GM12878 (cell line): Measurements from ENCODE around the gene RNF11. TPM values are rescaled to one million over a fixed set of nuclear protein-coding genes. Genes with fewer than 3 reads are reported as not detected.

Experiments used
- ATAC-seq: fragments of 200-7000 bp; cut with Tn5 transposase; 3 replicates; pipeline ENCODE4 v1.9.1; 2020; ENCODE audit warnings: mild to moderate bottlenecking, moderate library complexity
- BruUV-seq: library from RNA; stranded (reverse); fragments of 400-500 nt; replicated peaks from 2 replicates; lab custom pipeline; 2021; lab: Mats Ljungman, UMichigan
- CTCF ChIA-PET: fragments of 300-600 bp; sonication (Branson Sonifier 250); formaldehyde crosslinking; extraction: SDS; loops from one replicate; lab custom pipeline; 2021; ENCODE audit warnings: inconsistent platforms; lab: Yijun Ruan, JAX
- POLR2A ChIA-PET: fragments of 350-600 bp; formaldehyde crosslinking; extraction: SDS; loops from one replicate; lab custom pipeline; 2021; ENCODE audit warnings: inconsistent platforms; lab: Charles Lee
- RAD21 ChIA-PET: fragments of 300-600 bp; sonication (Branson Sonifier 250); formaldehyde crosslinking; loops from one replicate; lab custom pipeline; 2023; ENCODE audit warnings: antibody characterized with exemption; ENCODE audit not compliant: unreplicated experiment; lab: Charles Lee
- SMC1A ChIA-PET: fragments of 300-600 bp; sonication (Branson Sonifier 250); formaldehyde crosslinking; loops from one replicate; lab custom pipeline; 2023; ENCODE audit not compliant: unreplicated experiment, uncharacterized antibody; lab: Charles Lee
- DNase-seq: peaks from one replicate; pipeline ENCODE4 v3.0.0-alpha.2; 2011; ENCODE audit warnings: low read depth, low spot score
- FAIRE-seq: peaks from 3 replicates; lab custom pipeline; 2011; peaks lifted over from hg19 to GRCh38; lab: Jason Lieb, UNC
- H2AFZ ChIP-seq: 2 replicates; pipeline ENCODE4 v1.6.0; 2011; ENCODE audit warnings: low read depth, low read length, control low read depth; ENCODE audit not compliant: control insufficient read depth
- H3K27ac ChIP-seq: 2 replicates; pipeline ENCODE4 v1.5.1; 2011; ENCODE audit warnings: control low read depth; ENCODE audit not compliant: control insufficient read depth, insufficient read depth
- H3K27me3 ChIP-seq, 2 experiments: replicated peaks in 1 of 2; 2 replicates each; pipeline versions ENCODE4 v1.6.0 to v1.6.1; 2011; ENCODE audit warnings: low read length in 1 of 2; ENCODE audit not compliant: control insufficient read depth in 2 of 2, insufficient read depth in 2 of 2
- H3K36me3 ChIP-seq, 2 experiments: 2 replicates each; pipeline ENCODE4 v1.5.1; 2011; ENCODE audit warnings: low read length in 1 of 2; ENCODE audit not compliant: control insufficient read depth in 2 of 2, insufficient read depth in 2 of 2
- H3K4me1 ChIP-seq: 2 replicates; pipeline ENCODE4 v1.6.1; 2011; ENCODE audit warnings: mild to moderate bottlenecking, low read length, moderate library complexity, mixed read lengths; ENCODE audit not compliant: control insufficient read depth, insufficient read depth
- H3K4me2 ChIP-seq: 2 replicates; pipeline ENCODE4 v1.6.0; 2011; ENCODE audit warnings: control low read depth; ENCODE audit not compliant: control insufficient read depth, insufficient read depth
- H3K4me3 ChIP-seq: fragments of 200-600 bp; sonication (generic); 2 replicates; pipeline ENCODE4 v1.5.1; 2016
- H3K79me2 ChIP-seq: 2 replicates; pipeline ENCODE4 v1.6.0; 2011; ENCODE audit warnings: low read length; ENCODE audit not compliant: control insufficient read depth, insufficient read depth
- H3K9ac ChIP-seq: 2 replicates; pipeline ENCODE4 v1.8.0; 2011; ENCODE audit warnings: low read length, control low read depth, mixed read lengths; ENCODE audit not compliant: control insufficient read depth, insufficient read depth
- H3K9me3 ChIP-seq: replicated peaks from 3 replicates; pipeline ENCODE4 v1.5.1; 2011; ENCODE audit warnings: mild to moderate bottlenecking, low read length; ENCODE audit not compliant: control insufficient read depth, insufficient read depth
- H4K20me1 ChIP-seq: 2 replicates; pipeline ENCODE4 v1.6.0; 2011; ENCODE audit not compliant: control insufficient read depth, insufficient read depth
- ATF7 ChIP-seq: fragments of 450-650 bp; IDR thresholded peaks from 2 replicates; pipeline ENCODE4 v1.6.1; 2016; ENCODE audit warnings: low read depth, mild to moderate bottlenecking
- HDAC2 ChIP-seq: fragments of 200-600 bp; sonication (generic); IDR thresholded peaks from 2 replicates; pipeline ENCODE4 v1.6.1; 2017
- IRF4 ChIP-seq: IDR thresholded peaks from 2 replicates; pipeline ENCODE4 v1.6.1; 2011; ENCODE audit warnings: low read depth, low read length
- JUND ChIP-seq: IDR thresholded peaks from 2 replicates; pipeline ENCODE4 v1.6.1; 2012; ENCODE audit warnings: low read depth, mild to moderate bottlenecking, low read length, improper control_type of control experiment, moderate library complexity
- RBBP5 ChIP-seq: fragments of 200-600 bp; sonication (generic); conservative IDR thresholded peaks from 2 replicates; pipeline ENCODE4 v1.6.1; 2016
- SPI1 ChIP-seq: IDR thresholded peaks from 2 replicates; pipeline ENCODE4 v1.6.1; 2011; ENCODE audit warnings: low read depth, mild to moderate bottlenecking, low read length, moderate library complexity, borderline replicate concordance; ENCODE audit not compliant: insufficient read depth
- SREBF2 ChIP-seq: IDR thresholded peaks from 2 replicates; pipeline ENCODE4 v1.6.1; 2012; ENCODE audit warnings: mild to moderate bottlenecking, low read length
- WGBS: methylation state at CpG from one replicate; pipeline ENCODE4 v1.1.6; 2016; ENCODE audit warnings: low lambda C conversion rate; ENCODE audit not compliant: insufficient replicate concordance, insufficient coverage; ENCODE audit errors: missing lambda C conversion rate; 5-methylcytosine and 5-hydroxymethylcytosine counted together
- in situ Hi-C: fragments of 300-500 bp; cut with MboI; formaldehyde crosslinking; loops from 9 replicates; pipeline ENCODE4 v1.14.3; 2018; ENCODE audit warnings: mixed read lengths
- intact Hi-C: fragments of 100-400 bp; cut with micrococcal nuclease; formaldehyde crosslinking; loops from one replicate; pipeline ENCODE4 v1.14.2; 2022; ENCODE audit not compliant: unreplicated experiment
- polyA plus RNA-seq, 11 experiments: library from polyadenylated mRNA; depleted of rRNA in 4 of 11; unstranded in 6 of 11; stranded (reverse) in 5 of 11; fragments of >200 nt; fragmentation: Nextera tagmentation in 4 of 11; fragmentation: Illumina TruSeq in 1 of 11; extraction: Ambion mirVana in 4 of 11; extraction: Trizol in 1 of 11; gene quantifications; 1 replicate in 1 of 11; 2 replicates in 10 of 11; pipeline versions ENCODE4 v1.2.1 to v1.2.3, GENCODE V29; 2011 to 2016; ENCODE audit warnings: inconsistent platforms in 2 of 11, missing spikeins in 2 of 11, low read depth in 1 of 11
- total RNA-seq, 4 experiments: library from RNA; depleted of rRNA in 3 of 4; stranded (reverse); fragments of >200 nt in 3 of 4; fragmentation: Illumina TruSeq in 1 of 4; extraction: Trizol in 1 of 4; gene quantifications; 2 replicates each; pipeline versions ENCODE4 v1.2.1 to v1.2.3, GENCODE V29; 2013 to 2021

RNF11 gene
- total and polyA plus RNA-seq, 10 of the 15 experiments (the other 5 are each of a cell fraction or from before 2014, with no cell fraction given) = 9.5 to 43.6 (median 32.3) TPM

- no peak for FAIRE-seq
- TF ChIP-seq JUND (no peak), HDAC2 (no peak), ATF7 (peak; percentile 91)
- TF ChIP-seq, all 136 proteins: peak for 1
- no peaks in the 10 kb centered on the region for H3K9me3 ChIP-seq
- peak overlapping the region; percentile 99 for H3K4me3 ChIP-seq
- intact Hi-C loops (loop anchor here (10.0 kb wide), 1 partner anchor 277 kb away; the partner anchor contains the start of gene EPS15), in situ Hi-C loops (no loop called here)
- ATAC-seq (no peak), DNase-seq (no peak)
- TSS peak; percentile 57 for BruUV-seq
- no peaks in the 10 kb centered on the region; a peak in 1 of 4 replicates for H3K36me3 ChIP-seq
- peaks cover 32% of the 10 kb centered on the region for H3K4me1 ChIP-seq
- SMC1A ChIA-PET = interaction anchor here (0.6 to 2.7 kb wide), 7 partner anchors 10 to 298 kb away, joined by 3 to 10 read pairs (median 4); no protein-coding TSS in a partner anchor
- POLR2A ChIA-PET = interaction anchor here (1.1 to 1.7 kb wide), 4 partner anchors 10 to 103 kb away, joined by 4 to 7 read pairs (median 5); no protein-coding TSS in a partner anchor
- peaks cover 54% of the 10 kb centered on the region for H3K79me2 ChIP-seq
- no peaks in the 10 kb centered on the region for H4K20me1 ChIP-seq
- H3K4me2 ChIP-seq = peak overlapping the region; percentile 92
- no peaks in the 10 kb centered on the region for H3K27me3 ChIP-seq
- peak overlapping the region; percentile 34; the same call in 1 of the 2 replicates for H3K27ac ChIP-seq
- CTCF ChIA-PET = interaction anchor here (1.4 to 1.5 kb wide), 2 partner anchors 47 to 59 kb away, joined by 4 to 6 read pairs; no protein-coding TSS in a partner anchor
- peak overlapping the region; percentile 92 for H3K9ac ChIP-seq
- RAD21 ChIA-PET = interaction anchor here (1.2 to 2.4 kb wide), 3 partner anchors 31 to 59 kb away, joined by 4 to 9 read pairs (median 5); no protein-coding TSS in a partner anchor
- no peak overlapping the region for H2AFZ ChIP-seq
- WGBS = under 1% methylated on average over 9 of the region's 9 CpGs
These were observed 1.4 kb downstream of the RNF11 start for GRCh38 chr1:51237351-51238033.

GRCh38 chr1:51238034-51238403 is 1.9 kb downstream of the RNF11 start:
- DNase-seq = no peak
- in situ Hi-C loops = no loop called here
- peak overlapping the region; percentile 92 for H3K4me2 ChIP-seq

More at GRCh38 chr1:51238034-51238403, 1.9 kb downstream of the RNF11 start:
- H3K9me3 ChIP-seq = no peaks in the 10 kb centered on the region
- no peak for TF ChIP-seq IRF4
- TF ChIP-seq SPI1 = peak; percentile 8; the same call in 1 of the 2 replicates
- TF ChIP-seq SREBF2 = no peak
- TF ChIP-seq RBBP5 = no peak
- TF ChIP-seq, all 136 proteins: peak for 1
- ATAC-seq (no peak), FAIRE-seq (no peak)
- intact Hi-C loops = loop anchor here (10.0 kb wide), 1 partner anchor 277 kb away; the partner anchor contains the start of gene EPS15
- ChIA-PET CTCF (interaction anchor here (0.6 to 1.5 kb wide), 4 partner anchors 48 to 332 kb away, joined by 3 to 6 read pairs (median 4); no protein-coding TSS in a partner anchor), SMC1A (interaction anchor here (1.0 to 1.8 kb wide), 5 partner anchors 9 to 59 kb away, joined by 3 to 6 read pairs (median 4); no protein-coding TSS in a partner anchor), RAD21 (interaction anchor here (1.2 to 1.4 kb wide), 3 partner anchors 9 to 59 kb away, joined by 4 to 11 read pairs (median 5); no protein-coding TSS in a partner anchor), POLR2A (interaction anchor here (1.2 to 1.7 kb wide), 4 partner anchors 9 to 31 kb away, joined by 4 to 7 read pairs (median 6); no protein-coding TSS in a partner anchor)
- peaks cover 56% of the 10 kb centered on the region for H3K79me2 ChIP-seq
- H3K4me1 ChIP-seq = peaks cover 32% of the 10 kb centered on the region
- peak overlapping the region; percentile 34; the same call in 1 of the 2 replicates for H3K27ac ChIP-seq
- no peaks in the 10 kb centered on the region for H4K20me1 ChIP-seq
- H2AFZ ChIP-seq = no peak overlapping the region
- peak overlapping the region; percentile 50; the same call in 1 of the 2 replicates for H3K9ac ChIP-seq
- 15% methylated on average over 7 of the region's 7 CpGs for WGBS
- H3K36me3 ChIP-seq = no peaks in the 10 kb centered on the region; a peak in 1 of 4 replicates
- H3K27me3 ChIP-seq = no peaks in the 10 kb centered on the region
- no TSS peak for BruUV-seq
- H3K4me3 ChIP-seq = peak overlapping the region; percentile 77
